DND-41 (cell line): ENCODE measurements around the gene DYRK1B.

Source experiments
- ATAC-seq: fragments of 200-7000 bp; cut with Tn5 transposase; 3 replicates; pipeline ENCODE4 v1.9.1; 2021; ENCODE audit warnings: low read depth; ENCODE audit not compliant: insufficient read depth
- DNase-seq: peaks from one replicate; pipeline ENCODE4 v3.0.0-alpha.2; 2020
- H2AFZ ChIP-seq: 2 replicates; pipeline ENCODE4 v1.6.0; 2012; ENCODE audit warnings: low read depth, low read length
- H3K27ac ChIP-seq: 2 replicates; pipeline ENCODE4 v1.5.1; 2012; ENCODE audit warnings: low read length, inconsistent platforms
- H3K27me3 ChIP-seq: fragments of 200-600 bp; sonication (generic); 2 replicates; pipeline ENCODE4 v1.6.0; 2012; ENCODE audit warnings: low read length, mild to moderate bottlenecking, inconsistent platforms; ENCODE audit not compliant: insufficient read depth, poor library complexity
- H3K36me3 ChIP-seq: 2 replicates; pipeline ENCODE4 v1.5.1; 2012; ENCODE audit warnings: low read length, inconsistent platforms; ENCODE audit not compliant: insufficient read depth
- H3K4me1 ChIP-seq: 2 replicates; pipeline ENCODE4 v1.5.1; 2012; ENCODE audit warnings: mild to moderate bottlenecking, low read length; ENCODE audit not compliant: insufficient read depth
- H3K4me2 ChIP-seq: 2 replicates; pipeline ENCODE4 v1.6.0; 2012; ENCODE audit warnings: mild to moderate bottlenecking, moderate library complexity, low read length, inconsistent platforms; ENCODE audit not compliant: insufficient read depth
- H3K4me3 ChIP-seq, 2 experiments: fragments of 200-600 bp in 1 of 2; shearing (Covaris generic) in 1 of 2; 2 replicates each; pipeline ENCODE4 v1.5.1; 2012 to 2016; ENCODE audit warnings: inconsistent platforms in 2 of 2, low read length in 2 of 2, mild to moderate bottlenecking in 2 of 2, low read depth in 1 of 2, moderate library complexity in 1 of 2
- H3K79me2 ChIP-seq: 2 replicates; pipeline ENCODE4 v1.6.0; 2012; ENCODE audit warnings: low read length, inconsistent platforms; ENCODE audit not compliant: insufficient read depth
- H3K9ac ChIP-seq: 2 replicates; pipeline ENCODE4 v1.6.0; 2012; ENCODE audit warnings: low read depth, mild to moderate bottlenecking, inconsistent platforms, low read length, moderate library complexity
- H3K9me3 ChIP-seq: 2 replicates; pipeline ENCODE4 v1.5.1; 2012; ENCODE audit warnings: low read length, moderate library complexity, mild to moderate bottlenecking, inconsistent platforms; ENCODE audit not compliant: insufficient read depth, severe bottlenecking
- H4K20me1 ChIP-seq: 2 replicates; pipeline ENCODE4 v1.6.0; 2012; ENCODE audit warnings: low read length; ENCODE audit not compliant: insufficient read depth
- EZH2 ChIP-seq: IDR thresholded peaks from 3 replicates; pipeline ENCODE4 v1.6.1; 2012; ENCODE audit warnings: borderline replicate concordance, low read depth, mild to moderate bottlenecking, moderate library complexity, low read length, inconsistent platforms; ENCODE audit not compliant: severe bottlenecking
- TF ChIP-seq, protein P1 (sequence below): IDR thresholded peaks from 2 replicates; pipeline ENCODE4 v1.5.1; 2012; ENCODE audit warnings: borderline replicate concordance, low read length, moderate library complexity, mild to moderate bottlenecking; ENCODE audit not compliant: poor library complexity, severe bottlenecking; ENCODE audit errors: extremely low read depth

Gene DYRK1B

DNA sequence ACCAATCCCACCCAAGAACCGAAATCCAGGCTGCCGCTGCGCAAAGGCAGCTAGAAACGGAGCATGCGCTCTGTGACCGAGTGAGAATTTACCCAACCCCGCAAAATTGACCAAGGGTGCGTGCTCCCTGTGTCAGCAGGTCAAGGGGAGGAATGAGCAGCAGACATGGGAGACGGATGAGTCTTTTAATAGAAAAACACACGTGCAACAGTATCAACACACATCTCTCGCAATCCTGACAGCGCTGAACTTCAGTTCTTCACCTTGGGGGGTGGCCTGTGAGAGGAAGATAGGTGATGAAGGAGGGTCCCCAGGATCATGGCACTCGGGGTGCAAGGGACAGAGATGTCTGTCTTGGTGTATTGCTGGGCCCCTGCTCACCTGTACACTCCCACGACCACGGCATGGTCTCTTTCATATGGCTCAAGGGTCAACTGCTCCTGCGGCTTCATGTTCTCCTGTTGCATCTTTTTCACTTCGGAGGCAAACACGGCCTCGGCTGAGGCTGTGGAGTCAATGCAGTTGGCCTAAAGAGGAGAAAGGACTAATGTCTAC, 402 bp upstream of the DYRK1B start:
- peak overlapping the region; percentile 77 for H2AFZ ChIP-seq
- H3K4me3 ChIP-seq: peak overlapping the region in 1 of 2 experiments; percentile 76; a peak in 2 of 4 replicates
- no peak for DNase-seq
- ATAC-seq: no peak
- peak overlapping the region; percentile 72 for H3K4me2 ChIP-seq
- H3K36me3 ChIP-seq: peaks cover 74% of the 10 kb centered on the region
- peak overlapping the region; percentile 71 for H3K27ac ChIP-seq
- peaks cover 14% of the 10 kb centered on the region; the same call in 1 of the 2 replicates for H4K20me1 ChIP-seq
- H3K27me3 ChIP-seq: no peaks in the 10 kb centered on the region
- H3K4me1 ChIP-seq: peaks cover 32% of the 10 kb centered on the region
- H3K9ac ChIP-seq: peak overlapping the region; percentile 69
- TF ChIP-seq EZH2: no peak
- TF ChIP-seq, protein P1, sequence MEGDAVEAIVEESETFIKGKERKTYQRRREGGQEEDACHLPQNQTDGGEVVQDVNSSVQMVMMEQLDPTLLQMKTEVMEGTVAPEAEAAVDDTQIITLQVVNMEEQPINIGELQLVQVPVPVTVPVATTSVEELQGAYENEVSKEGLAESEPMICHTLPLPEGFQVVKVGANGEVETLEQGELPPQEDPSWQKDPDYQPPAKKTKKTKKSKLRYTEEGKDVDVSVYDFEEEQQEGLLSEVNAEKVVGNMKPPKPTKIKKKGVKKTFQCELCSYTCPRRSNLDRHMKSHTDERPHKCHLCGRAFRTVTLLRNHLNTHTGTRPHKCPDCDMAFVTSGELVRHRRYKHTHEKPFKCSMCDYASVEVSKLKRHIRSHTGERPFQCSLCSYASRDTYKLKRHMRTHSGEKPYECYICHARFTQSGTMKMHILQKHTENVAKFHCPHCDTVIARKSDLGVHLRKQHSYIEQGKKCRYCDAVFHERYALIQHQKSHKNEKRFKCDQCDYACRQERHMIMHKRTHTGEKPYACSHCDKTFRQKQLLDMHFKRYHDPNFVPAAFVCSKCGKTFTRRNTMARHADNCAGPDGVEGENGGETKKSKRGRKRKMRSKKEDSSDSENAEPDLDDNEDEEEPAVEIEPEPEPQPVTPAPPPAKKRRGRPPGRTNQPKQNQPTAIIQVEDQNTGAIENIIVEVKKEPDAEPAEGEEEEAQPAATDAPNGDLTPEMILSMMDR: no peak
- H3K79me2 ChIP-seq: peaks cover 20% of the 10 kb centered on the region
- no peaks in the 10 kb centered on the region for H3K9me3 ChIP-seq

DNA sequence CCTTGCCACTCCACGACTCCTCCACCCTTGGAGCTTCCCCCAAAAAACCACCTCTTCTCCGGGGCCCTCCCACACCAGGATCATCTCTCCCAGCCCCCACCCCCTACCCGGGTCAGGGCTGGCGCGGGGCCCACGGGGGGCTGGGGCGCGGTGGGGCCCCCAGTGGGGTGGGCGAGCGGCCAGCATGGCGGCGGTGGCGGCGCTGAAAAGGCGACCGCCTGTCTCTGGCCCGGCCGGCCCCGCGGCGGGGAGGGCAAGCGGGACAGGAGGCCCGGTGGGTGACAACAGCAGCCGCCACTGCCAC, 850 bp downstream of the DYRK1B start:
- no peak for ATAC-seq
- no peaks in the 10 kb centered on the region for H3K27me3 ChIP-seq
- peak overlapping the region; percentile 72 for H3K4me2 ChIP-seq
- H3K9me3 ChIP-seq: no peaks in the 10 kb centered on the region
- H3K9ac ChIP-seq: peak overlapping the region; percentile 69
- peak overlapping the region; percentile 42 to 76 for H3K4me3 ChIP-seq
- peak overlapping the region; percentile 54 for H3K27ac ChIP-seq
- TF ChIP-seq, protein P1: no peak
- TF ChIP-seq EZH2: no peak
- H4K20me1 ChIP-seq: peaks cover 6% of the 10 kb centered on the region; the same call in 1 of the 2 replicates
- H3K4me1 ChIP-seq: peaks cover 32% of the 10 kb centered on the region
- peaks cover 9% of the 10 kb centered on the region for H3K79me2 ChIP-seq
- peaks cover 68% of the 10 kb centered on the region for H3K36me3 ChIP-seq
- H2AFZ ChIP-seq: peak overlapping the region; percentile 66; the same call in 1 of the 2 replicates
- DNase-seq: no peak

DNA sequence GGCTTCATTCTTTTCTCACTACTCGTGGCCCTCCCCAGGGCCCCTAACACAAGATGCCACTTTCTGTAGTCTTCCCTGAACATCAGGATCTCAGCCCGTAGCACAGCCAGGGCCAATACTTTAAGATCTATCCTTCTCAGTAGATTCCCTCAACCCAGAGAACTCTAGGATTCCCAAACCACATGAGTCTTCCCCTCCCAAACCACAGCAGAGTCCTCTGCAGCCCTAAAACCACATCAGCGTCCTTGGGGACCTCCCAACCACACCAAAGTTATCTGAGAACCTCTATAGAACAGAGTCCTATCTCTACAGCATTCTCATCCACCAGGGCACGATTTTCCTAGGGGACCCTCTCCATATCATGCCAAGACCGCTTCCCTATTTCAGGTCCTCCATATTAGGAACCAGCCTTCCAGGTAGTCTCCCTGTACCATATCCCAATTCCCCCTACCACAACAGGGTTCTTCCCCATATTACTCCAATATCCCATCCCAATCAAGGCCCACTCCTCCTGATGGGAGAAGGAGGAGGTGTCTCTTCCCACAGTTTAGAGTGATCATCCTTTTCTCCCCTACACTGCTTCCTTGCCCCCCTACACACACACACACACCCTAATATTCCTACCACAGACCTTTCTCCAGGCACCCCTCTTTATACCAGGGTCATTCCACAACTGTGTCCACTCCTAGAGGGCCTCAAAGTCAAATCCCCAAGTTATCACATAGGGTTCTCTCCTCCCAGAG, 1.4 kb downstream of the DYRK1B start:
- H3K9me3 ChIP-seq: no peaks in the 10 kb centered on the region
- ATAC-seq (peak; percentile 29; the same call in 2 of the 3 replicates), DNase-seq (peak; percentile 63)
- peaks cover 32% of the 10 kb centered on the region for H3K4me1 ChIP-seq
- H4K20me1 ChIP-seq: peaks cover 6% of the 10 kb centered on the region; the same call in 1 of the 2 replicates
- H3K9ac ChIP-seq: peak overlapping the region; percentile 69
- no peak overlapping the region for H2AFZ ChIP-seq
- TF ChIP-seq EZH2: no peak
- TF ChIP-seq, protein P1: no peak
- H3K4me3 ChIP-seq: peak overlapping the region; percentile 42 to 76; a peak in 3 of 4 replicates
- H3K27ac ChIP-seq: peak overlapping the region; percentile 54
- H3K79me2 ChIP-seq: peaks cover 8% of the 10 kb centered on the region
- peak overlapping the region; percentile 72 for H3K4me2 ChIP-seq
- H3K36me3 ChIP-seq: peaks cover 67% of the 10 kb centered on the region
- no peaks in the 10 kb centered on the region for H3K27me3 ChIP-seq
